Amniotic stem cell (primary cell): Measurements from ENCODE around the gene KRT4.
A peak's percentile ranks its signal among the peaks of the same experiment; 100 is the strongest.
"Not testable (repeated sequence)": the region's sequence is repeated elsewhere in the genome, so short reads cannot be mapped to it uniquely, and the experiment has no call there.

Source experiments
- DNase-seq: peaks from one replicate; lab custom pipeline; 2025; lab: John Stamatoyannopoulos, UW

The KRT4 gene

DNA sequence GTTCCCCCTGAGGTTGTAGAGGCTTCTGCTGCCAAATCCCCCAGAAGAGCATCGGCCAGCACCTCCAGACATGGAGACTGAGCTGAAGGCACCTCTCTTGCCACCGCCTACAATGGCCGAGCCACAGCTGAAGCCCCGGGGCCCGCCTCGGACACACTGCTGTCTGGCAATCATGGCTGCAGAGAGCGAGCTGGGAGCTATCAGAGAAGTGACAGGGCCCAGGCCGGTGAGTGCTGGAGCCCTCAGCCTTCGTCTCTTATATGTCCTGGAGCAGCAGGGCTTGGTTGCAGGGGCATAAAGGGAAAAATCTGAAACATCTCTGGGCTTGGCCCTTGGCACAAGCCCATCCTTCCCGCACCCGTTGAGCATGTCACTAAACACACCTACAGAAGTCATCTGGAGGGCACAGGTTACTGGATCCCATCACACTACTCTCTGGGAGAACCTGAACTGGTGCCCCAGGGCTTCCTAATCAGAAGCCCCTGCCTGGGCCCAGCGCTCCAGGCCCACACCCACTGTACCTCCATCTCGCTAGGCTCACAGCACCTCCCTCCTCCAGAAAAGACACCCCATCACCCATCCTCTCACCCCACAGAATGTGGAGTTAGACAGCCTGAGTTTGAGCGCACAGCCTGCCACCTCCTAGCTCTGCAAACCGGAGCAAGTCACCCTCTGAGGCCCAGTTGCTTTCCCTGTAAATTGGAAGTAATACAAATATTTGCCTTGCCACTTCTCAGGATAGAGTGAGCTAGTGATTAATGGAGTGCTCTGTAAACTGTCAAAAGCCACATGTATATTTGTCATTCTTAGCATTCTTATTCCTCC, at the start of gene KRT4:
Gene KRT4, minus strand, starts transcription at position 232 of the 825 bp plus-strand sequence. Its CDS starts 58 bp downstream, at position 174.
- no peak for DNase-seq

DNA sequence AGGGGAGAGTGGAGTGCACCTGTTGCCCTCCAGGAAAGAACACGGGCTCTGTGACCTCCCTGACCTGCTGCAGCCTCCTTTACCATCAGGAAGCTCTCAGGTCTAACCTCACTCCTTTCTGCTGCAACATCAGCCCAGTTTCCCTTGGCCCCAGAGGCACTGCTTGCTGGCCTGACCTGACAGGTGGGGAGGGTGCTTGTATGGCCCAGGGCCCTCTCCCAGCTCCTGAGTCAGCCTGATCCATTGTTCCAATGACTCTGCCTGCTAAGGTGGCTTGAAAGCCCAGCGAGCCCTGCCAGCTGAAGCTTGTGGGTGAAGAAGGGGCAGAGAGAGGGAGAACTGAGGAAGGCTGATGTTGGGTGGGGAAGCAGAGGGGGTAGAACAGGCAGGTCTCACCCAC, 48.1 kb upstream of the KRT4 start:
- no peak for DNase-seq

DNA sequence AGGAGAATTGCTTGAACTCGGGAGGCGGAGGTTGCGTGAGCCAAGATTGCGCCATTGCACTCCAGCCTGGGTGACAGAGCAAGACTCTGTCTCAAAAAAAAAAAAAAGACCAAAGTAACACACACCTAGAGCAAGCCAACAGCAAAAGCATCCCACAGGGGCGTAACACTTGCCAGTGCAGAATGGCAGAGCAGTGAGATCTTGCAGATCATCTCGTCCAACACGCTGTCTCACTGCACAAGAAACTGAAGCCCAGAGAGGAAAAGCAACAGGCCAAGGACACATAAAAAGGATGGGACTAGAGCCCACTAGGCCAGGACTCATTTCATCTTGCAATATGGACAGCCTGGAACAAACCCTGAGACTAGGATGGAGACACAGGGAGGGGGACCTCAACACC, 47.6 kb upstream of the KRT4 start:
- no peak for DNase-seq

DNA sequence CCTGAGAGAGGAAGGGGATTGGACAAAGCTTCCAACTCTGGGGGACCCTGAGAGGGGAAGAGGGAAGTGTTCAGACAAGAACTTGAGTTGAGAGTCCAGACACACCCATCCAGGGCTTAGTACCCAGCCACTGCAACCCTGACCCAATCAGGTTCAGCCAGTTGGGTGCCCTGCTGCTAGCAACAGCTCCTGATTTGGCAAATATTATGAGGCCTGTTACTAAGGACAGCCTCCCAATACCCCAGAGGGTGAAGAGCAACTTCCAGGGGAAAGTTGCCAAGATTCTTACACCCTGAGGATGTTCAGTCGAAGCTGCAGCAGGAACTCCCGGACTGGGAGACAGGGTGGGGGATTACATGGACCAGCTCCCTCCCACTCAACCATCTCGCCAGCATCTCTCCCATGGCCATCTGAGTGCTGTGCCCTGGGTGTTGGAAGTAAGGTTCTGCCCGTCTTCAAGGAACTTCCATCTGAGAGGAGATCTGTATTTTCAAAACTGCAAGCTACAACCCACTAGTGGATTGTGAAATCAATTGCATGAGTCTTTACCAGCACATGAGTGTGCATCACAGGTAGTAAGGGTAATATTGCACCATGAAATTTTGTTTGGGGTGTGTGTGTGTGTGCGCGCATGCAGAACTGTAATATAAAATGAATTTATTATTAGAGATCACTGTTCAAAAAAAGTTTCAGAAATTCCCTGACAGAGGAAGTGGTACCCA, 46.3 kb upstream of the KRT4 start:
- no peak for DNase-seq

DNA sequence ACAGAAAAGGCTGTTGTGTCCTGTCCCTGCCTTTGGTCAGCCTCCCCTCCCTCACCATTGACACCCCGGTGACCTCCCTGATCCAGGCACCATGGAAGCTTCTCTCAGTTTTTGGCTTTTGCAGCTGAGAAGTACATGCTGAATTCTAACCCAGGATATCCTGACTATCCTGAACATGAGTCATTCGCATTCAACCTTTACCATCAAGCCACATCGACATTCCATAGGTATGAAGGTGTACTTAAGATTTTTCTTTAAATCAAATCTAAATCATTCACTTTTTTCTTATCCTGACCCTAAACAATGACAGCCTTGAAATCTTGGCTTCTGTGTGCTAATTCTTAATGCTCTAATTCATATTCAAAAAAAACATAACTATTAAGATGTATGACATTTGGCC, 43.6 kb upstream of the KRT4 start:
- no peak for DNase-seq

DNA sequence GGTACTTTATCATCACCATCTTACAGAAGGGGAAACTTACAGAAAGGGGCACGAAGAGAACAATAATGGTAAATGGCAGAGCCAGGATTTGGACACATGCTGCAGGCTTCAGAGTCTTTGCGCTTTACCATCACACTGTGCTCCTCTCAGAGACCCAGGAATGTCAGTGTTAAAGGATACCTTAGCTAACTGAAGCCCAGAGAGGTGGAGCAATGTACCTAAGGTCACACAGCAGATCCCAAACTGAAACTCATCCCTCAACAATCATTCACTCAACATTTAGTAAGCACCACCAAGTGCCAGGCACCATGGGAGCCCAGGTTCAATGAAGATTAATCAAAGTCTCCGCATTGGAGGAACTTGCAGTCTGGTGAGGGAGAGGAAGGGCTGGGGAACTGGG, 42.9 kb upstream of the KRT4 start:
- no peak for DNase-seq

DNA sequence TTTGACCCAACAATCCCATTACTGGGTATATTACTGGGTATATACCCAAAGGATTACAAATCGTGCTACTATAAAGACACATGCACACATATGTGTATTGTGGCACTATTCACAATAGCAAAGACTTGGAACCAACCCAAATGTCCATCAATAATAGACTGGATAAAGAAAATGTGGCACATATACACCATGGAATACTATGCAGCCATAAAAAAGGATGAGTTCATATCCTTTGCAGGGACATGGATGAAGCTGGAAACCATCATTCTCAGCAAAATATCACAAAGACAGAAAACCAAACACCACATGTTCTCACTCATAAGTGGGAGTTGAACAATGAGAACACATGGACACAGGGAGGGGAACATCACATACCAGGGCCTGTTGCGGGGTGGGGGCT, 42.2 kb upstream of the KRT4 start:
- not testable (repeated sequence) for DNase-seq

DNA sequence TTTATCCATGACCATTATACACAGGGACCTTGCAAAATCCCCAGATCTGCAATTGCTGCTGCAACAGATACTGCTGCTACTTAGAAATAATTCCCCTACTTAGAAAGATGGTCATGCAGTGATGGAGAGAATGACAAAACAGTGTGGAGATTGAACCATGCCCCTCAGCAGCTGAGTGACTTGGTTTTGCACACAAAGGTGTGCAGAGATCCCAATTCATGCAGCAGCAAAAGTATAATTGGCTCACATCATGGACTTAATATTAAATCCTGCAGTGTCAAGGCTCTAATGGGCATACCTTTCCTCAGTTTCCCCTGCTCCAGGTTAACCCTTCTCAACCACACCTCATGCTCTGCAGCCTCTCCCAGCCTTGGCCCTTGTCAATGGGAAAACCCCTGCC, 37.9 kb upstream of the KRT4 start:
- DNase-seq: no peak

DNA sequence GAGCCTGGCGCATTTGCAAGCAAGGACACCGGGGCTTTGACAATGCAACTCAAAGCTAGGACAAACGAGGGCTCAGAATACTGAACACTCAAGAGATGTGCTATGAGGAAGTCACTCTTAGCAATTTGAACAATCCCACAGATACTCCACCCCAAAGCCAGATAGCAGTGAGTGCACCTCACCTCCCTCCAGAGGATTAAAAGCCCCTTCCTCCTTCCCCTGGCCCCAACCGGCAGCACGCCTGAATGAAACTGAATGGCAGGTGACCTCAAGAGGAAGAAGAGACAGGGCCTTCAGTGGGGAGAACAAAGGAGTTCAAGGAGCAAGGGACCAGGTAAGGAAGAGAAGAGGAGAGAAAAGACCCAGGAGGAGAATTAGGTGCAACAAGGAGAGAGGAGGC, 36.8 kb upstream of the KRT4 start:
- DNase-seq: no peak

DNA sequence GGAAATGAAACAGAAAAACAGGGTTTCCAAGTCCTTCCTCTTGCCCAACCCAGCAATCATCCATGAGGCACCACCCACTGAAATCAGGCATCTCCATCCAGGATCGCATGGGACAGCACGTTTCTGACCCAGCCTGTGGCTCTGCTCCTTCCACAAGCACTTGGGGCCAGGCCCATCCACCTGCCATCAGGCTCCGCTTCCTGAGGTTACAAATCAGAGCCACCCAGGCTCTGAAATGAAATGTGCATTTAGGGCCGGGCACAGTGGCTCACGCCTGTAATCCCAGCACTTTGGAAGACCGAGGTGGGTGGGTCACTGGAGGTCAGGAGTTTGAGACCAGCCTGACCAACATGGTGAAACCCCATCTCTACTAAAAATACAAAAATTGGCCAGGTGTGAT, 35.6 kb upstream of the KRT4 start:
- no peak for DNase-seq

DNA sequence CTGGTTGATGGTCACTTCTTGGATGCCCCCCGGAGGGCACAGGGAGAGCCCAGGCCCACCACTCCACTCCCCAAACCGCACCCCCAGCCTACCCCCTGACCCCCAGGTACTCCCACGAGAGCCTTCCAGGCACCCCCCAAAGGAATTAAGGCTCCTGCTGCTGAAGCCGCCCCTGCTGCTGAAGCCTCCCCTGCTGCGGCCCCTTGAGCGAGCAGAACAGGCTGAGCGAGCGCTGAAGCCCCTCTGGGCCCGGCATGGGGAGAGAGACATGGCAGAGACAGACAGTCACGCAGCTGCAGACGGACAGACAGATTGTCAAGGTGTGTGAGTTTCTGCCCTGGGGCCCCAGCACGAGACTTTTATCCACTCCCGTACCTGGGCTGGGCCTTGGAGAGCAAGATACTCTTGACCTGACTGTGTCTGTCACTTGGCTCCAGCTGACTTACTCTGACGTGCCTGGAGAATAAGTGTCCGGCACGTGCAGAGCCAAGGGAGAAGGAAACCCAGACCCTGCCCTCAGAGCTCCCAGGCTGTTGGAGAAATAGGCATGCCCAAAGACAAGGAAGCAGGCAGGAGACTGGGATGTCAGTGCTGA, 34.8 kb upstream of the KRT4 start, which contains the start of gene KRT78:
Gene KRT78, minus strand, starts transcription at position 334 of the 595 bp plus-strand sequence. Its CDS starts 64 bp downstream, at position 270.
- DNase-seq: no peak

DNA sequence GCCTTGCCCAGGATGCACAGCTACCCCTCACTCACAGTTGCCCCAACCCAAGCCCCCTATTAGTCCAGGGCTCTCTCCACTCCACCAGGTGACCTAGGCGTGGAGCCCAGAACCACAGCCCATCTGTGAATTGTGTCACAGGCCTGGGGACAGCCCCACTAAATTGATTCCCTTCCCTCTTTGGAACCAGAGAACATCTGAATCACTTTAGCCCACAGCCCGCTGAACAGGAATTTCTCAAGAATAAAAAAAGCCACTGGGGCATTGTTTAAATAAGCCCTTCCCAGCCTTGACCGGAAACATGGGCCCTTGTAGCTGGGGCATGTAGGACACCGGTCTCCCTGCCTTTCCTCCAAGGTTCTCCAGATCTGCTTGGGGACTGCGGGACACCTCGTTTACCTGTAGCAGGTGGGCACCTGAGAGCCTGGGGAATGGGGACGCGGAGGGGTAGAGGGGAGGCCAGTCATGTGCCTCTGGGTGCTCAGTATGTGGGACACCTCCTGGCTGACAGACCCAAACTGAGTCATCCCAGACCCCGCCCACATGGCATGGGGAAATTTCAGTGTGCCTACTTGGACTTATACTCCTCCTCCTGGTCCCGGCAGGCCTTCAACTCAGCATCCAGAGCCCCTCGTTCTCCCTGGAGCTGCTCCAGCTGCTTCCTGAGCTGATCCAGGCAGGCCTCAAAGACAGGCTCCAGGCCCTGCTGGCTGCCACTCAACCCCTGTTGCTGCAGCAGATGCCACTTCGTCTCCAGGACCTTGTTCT, 33.6 kb upstream of the KRT4 start:
- DNase-seq: no peak

DNA sequence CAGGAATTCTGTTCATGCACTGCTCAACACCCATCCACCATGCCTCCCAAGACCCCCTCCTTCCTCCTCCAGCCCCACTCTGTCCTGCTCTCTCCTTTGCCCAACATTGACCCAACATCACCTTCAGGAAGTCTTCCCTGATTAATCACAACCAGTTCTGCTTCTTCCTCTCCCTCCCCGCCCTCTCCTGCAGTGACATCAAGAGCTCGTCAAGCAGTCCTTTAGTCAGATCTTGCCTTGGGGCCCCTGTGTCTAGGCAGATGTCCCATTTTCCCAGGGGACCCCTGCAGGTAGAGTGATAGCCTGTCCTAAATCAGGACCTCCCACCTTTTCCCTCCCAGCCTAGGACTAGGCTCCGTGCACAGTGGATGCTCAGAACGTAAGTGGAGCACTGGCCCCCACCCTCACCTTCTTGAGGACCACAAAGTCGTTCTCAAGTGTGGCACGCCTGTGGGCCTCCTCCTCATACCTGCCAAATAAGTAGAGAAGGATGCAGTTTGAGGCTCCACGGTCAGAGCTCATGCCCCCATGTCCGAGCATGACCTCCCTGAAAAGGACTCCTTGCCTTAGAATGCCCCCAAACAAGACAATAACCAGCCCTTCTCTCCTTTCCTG, 32.5 kb upstream of the KRT4 start:
- no peak for DNase-seq

DNA sequence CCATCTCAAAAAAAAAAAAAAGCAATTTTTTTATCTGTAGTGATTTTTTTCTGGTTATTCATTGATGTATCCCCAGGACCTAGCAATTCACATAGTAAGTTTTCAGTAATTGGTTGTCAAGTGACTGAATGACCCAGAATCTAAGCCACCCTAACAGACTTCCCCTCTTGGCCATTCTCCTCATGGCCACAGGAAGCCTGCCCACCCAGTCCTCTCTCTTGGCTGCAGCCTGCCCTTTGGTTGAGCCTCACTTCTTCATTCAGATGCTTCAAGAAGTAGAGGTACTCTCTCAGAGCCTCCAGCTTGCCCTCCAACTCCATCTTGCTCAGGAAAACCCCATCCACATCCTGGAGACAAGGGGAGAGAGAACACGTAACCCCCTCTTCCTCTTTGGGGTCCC, 32.0 kb upstream of the KRT4 start:
- DNase-seq: no peak

DNA sequence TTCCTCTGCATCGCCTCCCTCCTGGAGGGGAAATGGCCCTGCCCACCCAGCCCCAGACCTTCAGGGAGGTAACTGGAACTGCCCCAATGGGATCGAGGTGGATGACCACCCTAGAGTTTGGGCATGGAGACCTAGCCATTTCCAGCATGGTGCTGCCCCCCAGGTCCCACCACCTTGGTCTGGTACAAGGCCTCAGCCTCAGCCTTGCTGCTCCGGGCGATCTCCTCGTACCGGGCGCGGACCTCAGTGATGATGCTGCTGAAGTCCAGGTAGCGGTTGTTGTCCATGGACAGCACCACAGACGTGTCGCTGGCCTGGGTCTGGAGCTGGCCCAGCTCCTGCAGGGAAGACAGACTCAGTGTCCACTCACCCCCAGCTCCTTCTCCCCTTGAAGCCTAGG, 30.5 kb upstream of the KRT4 start:
- DNase-seq: no peak

DNA sequence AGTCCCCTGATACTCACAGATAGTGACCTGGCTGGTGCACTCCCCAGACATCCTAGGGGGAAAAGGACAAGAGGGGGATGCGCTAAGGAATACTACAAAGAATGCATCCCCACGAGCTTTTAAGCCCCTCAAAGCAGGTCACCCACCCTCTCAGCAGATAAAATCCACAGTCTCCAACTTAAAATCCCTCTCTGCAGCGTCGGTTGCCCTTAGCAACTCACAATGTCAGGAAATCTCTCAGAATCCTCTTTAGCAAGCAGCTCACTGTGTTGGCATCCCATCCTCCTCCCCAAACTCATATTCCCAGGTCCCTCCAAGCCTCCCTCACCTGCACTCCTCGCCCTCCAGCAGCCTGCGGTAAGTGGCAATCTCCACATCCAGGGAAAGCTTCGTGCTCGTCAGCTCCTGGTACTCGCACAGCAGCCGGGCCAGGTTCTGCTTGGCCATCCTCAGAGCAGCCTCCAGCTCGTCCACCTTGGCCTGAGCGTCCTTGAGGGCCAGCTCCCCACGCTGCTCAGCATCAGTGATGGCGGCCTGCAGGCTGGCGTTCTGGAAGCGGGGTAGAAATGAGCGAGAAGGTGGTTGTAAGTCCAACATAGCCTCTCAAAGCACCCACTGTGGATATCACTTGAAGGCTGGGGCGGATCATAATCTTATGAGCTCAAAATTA, 25.7 kb upstream of the KRT4 start:
- DNase-seq: no peak

DNA sequence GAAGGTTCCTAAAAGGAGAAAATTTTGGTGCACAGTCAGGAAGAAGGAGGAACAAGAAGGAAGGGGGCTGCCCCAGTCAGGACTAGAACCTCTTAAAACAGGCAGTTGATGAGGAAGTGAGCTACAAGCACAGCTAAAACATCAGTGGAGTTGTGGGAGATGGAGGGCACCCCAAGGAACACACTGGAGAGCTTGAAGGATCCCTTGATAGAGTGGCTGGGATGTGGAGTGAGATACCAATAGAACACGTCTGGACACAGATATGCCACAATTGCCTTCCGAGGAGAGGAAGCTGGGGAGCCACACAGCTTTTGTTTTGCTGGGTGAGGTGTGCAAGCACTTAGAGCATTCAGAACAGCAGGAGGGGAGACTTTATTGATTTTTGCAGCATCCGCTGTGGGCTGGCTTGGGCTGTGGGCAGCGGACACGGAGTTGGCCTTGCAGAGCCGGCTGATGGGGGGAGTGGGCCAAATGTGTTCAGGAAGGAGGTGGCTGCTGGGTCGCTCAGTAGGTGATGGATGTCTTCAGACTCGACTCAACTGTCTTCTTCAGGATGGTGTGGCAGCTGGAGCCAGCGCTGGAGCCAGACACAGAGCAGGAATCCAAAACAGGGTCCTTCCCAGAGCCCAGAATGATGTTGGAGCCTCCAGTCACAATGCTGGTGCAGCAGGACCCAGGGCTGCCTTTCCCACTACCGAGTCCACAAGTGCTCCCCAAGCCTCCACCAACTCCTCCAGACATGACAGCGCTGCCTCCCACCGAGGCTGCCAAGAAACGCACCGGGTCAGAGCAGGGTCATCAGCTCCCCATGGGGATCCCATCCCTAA, 24.9 kb upstream of the KRT4 start:
- DNase-seq: no peak

DNA sequence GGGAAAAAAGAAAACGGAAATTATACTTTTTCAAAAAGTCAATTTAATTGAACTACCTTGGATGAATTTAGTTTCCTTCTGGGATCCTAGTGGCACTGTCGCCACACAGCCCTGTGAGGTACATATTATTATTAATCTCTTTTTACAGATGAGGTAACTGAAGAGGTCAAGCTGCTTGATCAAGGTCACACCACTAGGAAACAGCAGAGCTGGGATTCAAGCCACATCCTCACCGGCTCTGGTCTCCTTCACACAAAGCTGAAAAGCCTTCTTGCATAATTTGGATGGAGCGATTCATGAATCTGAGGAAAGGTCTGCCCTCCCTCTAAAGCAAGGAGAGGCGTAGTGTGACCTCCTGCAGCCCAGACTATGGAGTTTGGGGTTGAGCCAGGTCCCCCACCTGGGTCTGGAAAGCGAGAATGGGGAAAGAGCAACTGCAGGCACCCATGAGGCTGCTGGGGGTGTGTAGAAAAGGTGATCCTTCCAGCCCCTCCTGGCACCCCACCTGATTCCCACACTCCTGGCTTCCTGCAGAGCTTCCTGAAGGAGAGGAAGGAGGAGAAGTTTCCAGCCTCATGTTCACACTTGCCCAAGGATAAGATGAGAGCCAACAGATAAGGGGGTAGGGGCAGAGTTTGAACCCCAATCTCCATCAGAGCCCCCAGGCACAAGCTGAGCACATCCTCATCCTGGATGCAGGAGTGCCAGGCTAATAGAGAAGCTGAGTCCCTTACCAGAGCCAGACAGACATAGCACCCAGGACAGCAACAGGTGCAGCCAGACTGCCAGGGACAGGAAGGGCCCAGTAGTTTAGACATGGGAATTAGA, 24.1 kb upstream of the KRT4 start:
- no peak for DNase-seq

DNA sequence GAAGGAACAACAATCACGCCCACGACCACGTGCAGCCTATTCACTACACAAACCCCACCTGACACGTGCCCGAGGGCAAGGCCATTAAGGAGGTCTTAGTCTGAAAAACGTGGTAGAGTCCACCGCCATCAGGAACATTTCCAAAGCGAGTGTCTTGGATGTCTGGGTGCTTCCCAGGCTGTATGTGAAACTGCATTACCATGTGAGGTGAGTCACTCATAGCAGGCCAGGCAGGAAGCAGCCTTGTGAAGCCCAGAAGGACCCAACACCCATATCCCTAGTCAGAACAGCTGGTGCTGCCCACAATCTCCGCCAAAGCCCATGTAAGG, 23.5 kb upstream of the KRT4 start:
- DNase-seq: peak; percentile 15
